H1 (cell line): ENCODE results near the gene RAPGEF1. TPM values are rescaled to one million over a fixed set of nuclear protein-coding genes. Genes with fewer than 3 reads are reported as not detected.

Experiments
- BRCA1 ChIP-seq: IDR thresholded peaks from 2 replicates; pipeline ENCODE4 v1.6.1; 2012; ENCODE audit warnings: low read depth, low read length, improper control_type of control experiment
- CTBP2 ChIP-seq: IDR thresholded peaks from 2 replicates; pipeline ENCODE4 v1.7.0; 2011; ENCODE audit warnings: borderline replicate concordance, mild to moderate bottlenecking, moderate library complexity, mixed read lengths, low read length; ENCODE audit not compliant: insufficient read depth, insufficient read length
- EP300 ChIP-seq, 2 experiments: IDR thresholded peaks; 1 replicate in 1 of 2; 2 replicates in 1 of 2; pipeline ENCODE4 v1.6.1; 2011 to 2012; ENCODE audit warnings: low read depth in 2 of 2, low read length in 2 of 2, mild to moderate bottlenecking in 2 of 2, borderline replicate concordance in 1 of 2, inconsistent platforms in 1 of 2, moderate library complexity in 1 of 2
- PHF8 ChIP-seq: fragments of 200-600 bp; sonication (generic); conservative IDR thresholded peaks from 2 replicates; pipeline ENCODE4 v1.7.1; 2012; ENCODE audit warnings: low read depth, mild to moderate bottlenecking, inconsistent platforms, low read length, moderate library complexity
- POLR2AphosphoS5 ChIP-seq: IDR thresholded peaks from 2 replicates; pipeline ENCODE4 v1.6.1; 2011; ENCODE audit warnings: low read depth, low read length
- SIN3A ChIP-seq, 2 experiments: IDR thresholded peaks in 1 of 2; conservative IDR thresholded peaks in 1 of 2; 2 replicates each; pipeline ENCODE4 v1.6.1; 2011 to 2012; ENCODE audit warnings: low read length in 2 of 2, improper control_type of control experiment in 1 of 2, low read depth in 1 of 2, mild to moderate bottlenecking in 1 of 2
- polyA plus RNA-seq, 7 experiments: library from polyadenylated mRNA; depleted of rRNA in 3 of 7; stranded (reverse) in 5 of 7; unstranded in 2 of 7; fragments of >200 nt in 5 of 7; fragments of 200-250 nt in 2 of 7; gene quantifications; 1 replicate in 5 of 7; 2 replicates in 1 of 7; 4 replicates in 1 of 7; pipeline versions ENCODE4 v1.2.1 to v1.2.3, GENCODE V29; 2011 to 2013; ENCODE audit warnings: missing spikeins in 2 of 7, mixed read lengths in 2 of 7
- total RNA-seq: library from RNA; stranded (reverse); fragmentation: NEBNext Ultra II Directional; extraction: Animal tissue kit (Norgen Biotek cat#: 25700); gene quantifications from 2 replicates; pipeline ENCODE4 v1.2.1, GENCODE V29; 2021

Gene RAPGEF1
- total and polyA plus RNA-seq, 2 of the 8 experiments (the other 6 are each of a cell fraction or from before 2014, with no cell fraction given) = 29.7 to 78.9 TPM

- TF ChIP-seq SIN3A (conservative IDR thresholded peaks at IDR 0.05 in 1 of 2, IDR thresholded peaks at IDR 0.05 in 1 of 2; ENCODE audit: low read depth in 1 of 2, low read length in 2 of 2) = no peak
- TF ChIP-seq POLR2AphosphoS5 = no peak
- TF ChIP-seq EP300 (IDR thresholded peaks at IDR 0.05; ENCODE audit: borderline replicate concordance in 1 of 2, low read depth in 2 of 2, low read length in 2 of 2) = no peak
- TF ChIP-seq PHF8 = no peak
- no peak for TF ChIP-seq CTBP2
- no peak for TF ChIP-seq BRCA1
- TF ChIP-seq, all 59 proteins: peak for 0
Observed at GRCh38 chr9:131732061-131732526, 7.8 kb downstream of the RAPGEF1 start (continued).
